NCI-H2227 (cell line): ENCODE measurements around the gene SPACA1.
"Not testable (repeated sequence)": the region's sequence is repeated elsewhere in the genome, so short reads cannot be mapped to it uniquely, and the experiment has no call there.

Experiments used
- DNase-seq: peaks from one replicate; lab custom pipeline; 2025; ENCODE audit not compliant: unreplicated experiment; lab: John Stamatoyannopoulos, UW

The SPACA1 gene, protein sequence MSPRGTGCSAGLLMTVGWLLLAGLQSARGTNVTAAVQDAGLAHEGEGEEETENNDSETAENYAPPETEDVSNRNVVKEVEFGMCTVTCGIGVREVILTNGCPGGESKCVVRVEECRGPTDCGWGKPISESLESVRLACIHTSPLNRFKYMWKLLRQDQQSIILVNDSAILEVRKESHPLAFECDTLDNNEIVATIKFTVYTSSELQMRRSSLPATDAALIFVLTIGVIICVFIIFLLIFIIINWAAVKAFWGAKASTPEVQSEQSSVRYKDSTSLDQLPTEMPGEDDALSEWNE

DNA sequence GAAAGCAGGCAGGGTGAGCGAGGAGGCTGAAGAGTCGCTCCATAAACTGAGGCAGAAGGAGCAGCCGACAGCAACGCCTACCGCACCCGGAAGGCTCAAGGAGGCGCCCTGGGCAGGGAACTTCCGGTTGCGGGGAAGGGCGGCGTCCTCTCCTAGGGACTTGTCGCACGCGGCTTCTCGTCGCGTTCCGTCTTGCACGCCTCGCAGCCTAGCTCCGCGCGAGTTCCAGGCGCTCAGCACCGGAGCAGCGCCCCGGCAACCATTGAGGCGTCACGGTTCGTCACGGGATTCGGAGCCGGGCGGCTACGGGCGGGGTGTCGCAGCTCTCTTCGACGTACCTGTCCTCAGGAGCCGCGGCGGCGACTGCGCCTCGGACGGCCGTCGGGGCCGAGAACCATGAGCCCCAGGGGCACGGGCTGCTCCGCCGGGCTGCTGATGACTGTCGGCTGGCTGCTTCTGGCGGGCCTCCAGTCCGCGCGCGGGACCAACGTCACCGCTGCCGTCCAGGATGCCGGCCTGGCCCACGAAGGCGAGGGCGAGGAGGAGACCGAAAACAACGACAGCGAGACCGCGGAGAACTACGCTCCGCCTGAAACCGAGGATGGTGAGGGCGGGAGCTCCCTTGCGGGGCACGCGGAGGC is at the start of gene SPACA1:
SPACA1 (plus strand) TSS at position 332 of the 641 bp plus-strand sequence; CDS start at position 397, 65 bp downstream.
- no peak for DNase-seq

DNA sequence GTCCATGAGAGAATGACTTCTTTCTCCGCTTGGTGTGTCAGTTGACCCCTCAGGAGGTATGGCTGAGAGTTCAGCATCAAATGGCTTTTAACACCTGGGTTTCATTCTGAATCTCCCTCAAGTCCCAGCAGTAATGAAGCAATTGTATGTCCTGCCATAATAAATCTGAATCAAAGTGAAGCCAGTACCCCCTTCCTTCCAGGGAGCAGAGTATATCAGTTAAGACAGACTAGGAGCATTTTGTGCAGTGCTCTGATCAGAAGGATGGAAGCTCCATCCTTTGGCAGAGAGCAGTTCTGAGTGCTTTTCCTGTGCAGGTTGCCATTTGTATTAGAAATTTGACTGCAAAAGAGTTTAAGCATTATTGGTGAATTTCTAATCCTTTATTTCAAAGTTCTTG is 46.9 kb upstream of the SPACA1 start:
- DNase-seq = no peak

DNA sequence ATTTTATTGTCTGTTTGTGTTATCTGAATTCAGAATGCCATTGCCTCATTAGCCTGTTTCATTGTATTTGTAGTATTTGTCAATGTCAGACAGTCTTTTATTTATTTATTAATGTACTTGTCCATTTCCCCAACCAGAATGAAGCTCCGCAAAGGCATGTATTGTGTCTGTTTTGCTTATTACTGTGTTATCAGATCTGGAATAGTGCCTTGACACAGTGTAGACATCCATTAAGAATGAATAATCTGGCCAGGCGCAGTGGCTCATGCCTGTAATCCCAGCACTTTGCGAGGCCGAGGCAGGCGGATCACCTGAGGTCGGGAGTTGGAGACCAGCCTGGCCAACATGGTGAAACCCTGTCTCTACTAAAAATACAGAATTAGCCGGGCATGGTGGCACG is 46.4 kb upstream of the SPACA1 start:
- DNase-seq = not testable (repeated sequence)

DNA sequence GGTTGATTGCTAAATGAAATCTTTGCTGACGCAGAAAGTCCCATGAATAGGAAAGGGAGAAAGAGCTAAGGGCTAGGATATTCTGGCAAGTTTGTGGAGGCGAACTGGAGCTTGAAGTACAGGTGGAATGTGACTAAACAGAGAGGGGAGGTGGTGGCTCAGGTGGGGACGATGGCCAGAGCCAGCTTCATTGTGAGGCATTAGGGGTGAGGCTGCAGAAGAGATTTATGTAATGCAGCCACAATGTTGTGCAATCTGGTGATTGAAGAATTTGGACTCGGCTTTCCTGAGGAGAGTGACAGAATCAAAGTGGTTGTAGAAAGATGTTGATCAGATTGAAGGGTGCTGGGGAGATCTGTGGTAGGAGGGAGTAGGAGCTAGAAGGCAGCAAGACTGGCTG is 42.9 kb upstream of the SPACA1 start:
- no peak for DNase-seq

DNA sequence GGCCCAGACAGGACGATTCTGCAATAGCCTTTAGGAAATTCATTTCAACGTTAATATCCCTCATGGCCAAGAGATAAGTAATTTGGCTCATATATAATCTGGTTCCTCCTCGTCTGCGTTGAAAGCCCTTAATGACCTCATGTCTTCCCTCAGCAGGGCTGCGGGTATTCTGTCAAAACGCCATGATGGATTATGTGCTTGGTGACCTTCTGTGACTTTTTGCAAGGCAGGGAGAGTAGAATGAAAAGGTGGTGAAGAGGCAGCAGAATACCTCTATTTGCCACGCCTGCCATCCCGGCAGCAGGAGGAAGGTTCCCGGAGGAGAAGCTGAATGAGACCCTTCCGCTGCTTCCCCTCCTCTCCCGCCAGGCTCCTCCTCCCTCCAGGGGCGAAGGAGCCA is 41.1 kb upstream of the SPACA1 start:
- DNase-seq = peak; percentile 77

DNA sequence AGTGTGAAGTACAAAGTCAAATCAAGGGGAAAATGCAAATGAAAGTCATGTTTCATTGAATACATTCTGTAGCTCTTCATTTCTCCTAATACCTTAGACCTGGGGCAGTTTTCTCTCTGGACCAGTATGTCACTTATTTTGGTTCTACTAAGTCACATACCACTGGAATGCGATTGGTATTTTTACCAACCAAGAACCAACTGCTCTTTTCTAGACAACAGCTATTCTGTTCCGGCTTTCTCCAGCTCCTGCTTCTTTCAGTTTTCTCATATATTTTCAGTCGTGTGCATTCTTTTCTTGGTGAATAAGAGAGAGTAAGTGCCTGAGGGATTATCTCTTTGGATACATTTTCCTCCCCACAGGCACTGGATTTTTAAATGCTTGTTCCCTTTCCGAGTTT is 39.2 kb upstream of the SPACA1 start:
- DNase-seq = no peak

DNA sequence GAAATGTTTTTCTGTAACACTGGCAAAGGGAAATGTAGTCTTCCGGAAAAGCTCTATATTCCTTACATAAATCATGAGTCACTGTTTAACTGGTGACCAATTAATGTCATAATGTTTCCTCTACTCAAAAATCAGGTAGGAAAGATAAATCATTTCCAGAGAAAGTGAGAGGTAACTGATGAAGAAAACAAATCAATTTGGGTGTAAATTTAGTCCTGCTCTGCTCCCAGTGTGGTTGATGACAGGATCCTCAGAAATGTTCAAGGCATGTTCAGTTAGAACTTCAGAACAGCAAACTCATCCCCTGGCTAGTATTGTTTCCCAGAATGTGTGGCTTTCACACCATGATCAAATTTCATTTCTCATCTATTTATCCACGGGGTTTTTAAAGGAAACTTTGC is 38.8 kb upstream of the SPACA1 start:
- DNase-seq = no peak

DNA sequence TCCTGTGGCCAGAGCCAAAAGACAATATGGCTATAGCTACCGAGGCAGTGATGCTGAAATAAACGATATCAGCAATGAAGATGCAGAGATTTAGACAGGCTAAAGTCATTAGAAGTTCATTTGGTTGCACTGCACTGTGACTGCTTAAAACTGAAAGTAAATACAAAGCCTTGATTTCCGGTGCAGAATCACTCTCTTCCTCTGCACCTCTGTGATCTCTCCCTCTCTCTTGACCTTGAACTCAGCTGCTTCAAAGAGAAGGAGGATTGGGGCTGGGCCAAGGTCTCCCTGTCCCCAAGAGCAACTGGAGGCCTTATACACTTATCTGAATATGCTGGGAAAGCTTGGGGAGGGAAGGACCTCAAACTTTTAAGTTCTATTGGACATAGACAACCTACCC is 34.6 kb upstream of the SPACA1 start:
- DNase-seq = no peak

DNA sequence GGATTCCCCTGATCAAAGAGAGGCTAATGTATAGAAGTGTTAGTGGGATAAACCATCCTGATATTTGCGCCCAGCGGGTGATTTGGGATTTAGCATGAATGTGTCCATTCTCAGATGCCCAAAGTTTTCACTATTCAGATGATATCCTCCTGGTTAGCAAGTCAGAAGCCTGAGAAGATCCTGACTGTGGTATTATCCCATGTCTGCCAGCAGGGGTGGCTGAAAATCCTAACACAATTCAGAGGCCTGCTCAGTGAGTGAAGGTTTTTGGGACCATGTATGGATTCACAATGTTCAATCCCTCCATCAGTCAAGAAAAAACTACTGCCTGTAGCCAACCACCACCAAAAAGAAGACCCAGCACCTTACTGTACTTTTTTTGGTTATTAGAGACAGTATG is 34.1 kb upstream of the SPACA1 start:
- DNase-seq = no peak

DNA sequence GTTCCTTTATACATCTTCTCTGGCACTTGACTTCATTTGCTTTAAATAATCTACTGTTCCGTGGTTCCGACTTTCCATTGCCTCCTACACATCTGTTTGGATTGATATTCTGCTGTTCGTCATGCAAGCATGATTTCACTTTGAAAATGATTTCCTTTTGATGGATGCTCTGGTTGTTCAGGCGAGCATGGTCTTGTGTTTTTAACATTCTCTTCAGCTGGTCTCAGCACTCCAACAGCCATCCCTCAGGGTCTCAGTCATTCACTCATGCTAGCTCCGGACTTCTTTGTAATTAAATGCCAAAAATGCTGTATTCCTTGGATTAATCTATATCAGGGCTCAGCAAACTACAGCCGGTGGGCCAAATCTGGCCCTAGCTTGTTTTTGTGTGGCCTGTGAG is 27.2 kb upstream of the SPACA1 start:
- no peak for DNase-seq

DNA sequence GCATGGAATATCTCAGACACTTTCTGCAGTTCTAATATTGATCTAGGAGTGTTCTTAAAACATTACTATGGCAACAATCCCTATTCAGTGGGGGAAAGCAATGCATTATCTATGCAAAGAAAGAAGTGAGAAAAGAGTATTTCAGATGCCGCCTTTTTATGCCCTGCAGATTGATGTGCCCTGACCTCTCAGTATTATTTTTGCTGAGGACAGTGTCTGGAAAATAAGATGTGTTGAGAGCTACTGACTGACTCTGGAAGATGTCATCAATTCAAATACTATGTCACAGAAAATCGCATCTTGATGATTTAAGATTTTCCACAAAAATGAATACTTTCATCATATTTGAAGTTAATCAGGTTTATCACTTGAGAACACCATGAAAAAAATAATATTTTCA is 22.9 kb upstream of the SPACA1 start:
- DNase-seq = no peak

DNA sequence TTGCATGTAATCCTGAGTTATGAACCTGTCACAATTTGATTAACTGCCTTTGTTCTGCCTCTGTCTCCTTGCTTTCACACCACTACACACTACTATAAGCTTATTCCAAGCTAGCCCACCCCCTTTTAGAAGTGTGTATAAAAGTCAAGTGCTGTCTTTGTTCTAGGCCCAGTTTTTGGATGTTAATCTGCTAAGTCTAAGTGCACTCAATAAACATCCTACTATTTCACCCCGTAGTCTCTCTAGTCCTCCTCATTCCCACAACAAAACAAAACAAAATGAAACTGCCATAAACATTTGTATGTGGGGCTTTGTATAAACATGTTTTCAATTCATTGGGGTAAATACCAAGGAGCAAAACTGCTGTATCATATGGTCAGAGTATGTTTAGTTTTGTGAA is 16.1 kb upstream of the SPACA1 start:
- no peak for DNase-seq

DNA sequence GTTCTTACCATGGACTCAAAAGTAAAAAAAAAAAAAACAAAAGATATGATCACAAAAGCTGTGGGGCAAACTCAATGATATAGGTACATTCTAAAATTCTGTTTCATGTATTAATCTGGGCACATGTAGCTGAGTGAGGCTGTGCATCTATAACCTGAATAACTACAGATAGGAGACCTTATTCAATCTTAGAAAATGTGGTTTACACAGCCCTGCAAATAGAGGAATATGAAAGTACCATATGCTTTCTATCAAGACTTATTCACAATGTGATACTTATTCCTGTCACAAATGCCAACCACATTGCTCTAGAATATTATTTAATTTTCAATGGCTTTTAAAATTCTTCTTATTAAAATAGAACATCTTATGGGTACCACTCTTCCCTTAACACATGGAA is 3.1 kb upstream of the SPACA1 start:
- no peak for DNase-seq

DNA sequence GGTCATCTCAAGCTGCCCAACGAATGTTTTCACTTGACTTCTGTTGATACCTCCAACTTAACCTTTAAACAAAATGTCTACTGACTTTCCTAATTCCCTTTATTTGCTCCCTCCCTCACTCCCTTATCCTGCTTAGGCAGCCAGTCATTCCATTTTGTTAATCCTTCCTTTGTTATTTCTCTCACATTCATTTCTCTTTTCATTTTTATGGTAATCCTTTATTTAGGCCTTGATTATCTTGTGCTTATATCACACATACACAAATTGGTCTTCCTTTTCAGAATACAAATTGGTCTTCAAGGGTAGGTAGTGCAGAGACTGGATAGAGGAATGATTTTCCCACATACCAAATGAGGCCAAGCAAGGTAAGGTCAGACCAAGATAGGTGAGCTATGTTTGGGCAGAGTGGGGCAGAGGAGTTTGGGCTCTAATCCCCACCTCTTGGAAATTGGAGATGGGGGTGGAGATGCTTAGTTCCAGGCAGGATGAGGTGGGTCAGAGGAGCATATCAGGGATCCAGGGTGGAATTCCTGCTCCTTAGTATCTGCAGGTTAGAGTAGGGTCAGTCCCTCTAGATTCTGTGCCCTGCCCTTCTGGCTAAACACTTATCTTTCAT is 2.0 kb upstream of the SPACA1 start:
- no peak for DNase-seq

DNA sequence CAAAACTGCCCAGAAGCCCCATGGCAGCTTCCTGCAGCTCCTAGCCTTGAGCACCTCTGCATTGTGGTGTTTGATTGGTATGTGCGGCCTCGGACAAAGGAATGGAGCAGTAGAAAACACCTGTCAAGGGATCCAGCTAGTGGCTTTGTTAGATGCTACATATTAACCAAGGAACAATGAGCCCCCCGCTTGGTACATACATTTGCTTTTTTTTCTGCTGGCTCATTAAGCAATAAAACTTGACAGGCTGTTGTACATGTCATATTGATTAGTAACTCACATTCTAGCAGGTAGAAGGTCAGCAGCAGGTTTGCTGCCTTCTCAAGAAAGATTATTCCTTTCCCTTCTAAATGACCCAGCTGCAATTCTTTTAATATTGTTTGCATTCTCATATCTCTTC is 937 bp downstream of the SPACA1 start:
- no peak for DNase-seq

DNA sequence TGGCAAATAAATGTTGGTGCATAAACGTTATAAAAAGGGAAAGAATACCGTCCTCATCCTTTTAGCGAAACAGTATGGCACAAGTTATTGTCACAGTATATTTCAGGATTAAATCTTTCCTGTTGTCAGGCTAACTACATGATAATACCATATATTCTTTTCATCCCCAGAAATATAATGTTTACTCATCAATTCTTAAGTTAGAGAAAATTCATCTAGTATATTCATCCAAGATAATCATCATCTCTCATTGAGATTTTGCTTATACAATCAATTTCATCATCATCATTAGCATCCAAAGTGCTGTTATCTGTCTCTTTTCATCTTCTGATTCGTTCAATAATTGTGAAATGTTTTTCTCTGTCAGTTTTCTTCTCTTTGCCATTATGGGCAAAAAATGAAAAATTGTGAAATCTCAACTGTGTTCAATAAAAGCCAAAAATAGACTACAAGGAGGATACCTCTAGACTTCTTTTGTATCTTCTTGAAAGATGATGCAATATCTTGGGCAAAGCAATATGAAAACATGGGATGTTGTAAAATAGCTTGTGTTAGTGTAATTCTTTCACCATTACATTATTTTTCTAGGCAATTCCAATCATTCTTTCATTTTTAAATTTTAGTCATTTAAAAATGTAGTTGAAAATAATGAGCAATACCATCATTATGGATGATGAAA is 2.6 kb downstream of the SPACA1 start:
- DNase-seq = no peak

DNA sequence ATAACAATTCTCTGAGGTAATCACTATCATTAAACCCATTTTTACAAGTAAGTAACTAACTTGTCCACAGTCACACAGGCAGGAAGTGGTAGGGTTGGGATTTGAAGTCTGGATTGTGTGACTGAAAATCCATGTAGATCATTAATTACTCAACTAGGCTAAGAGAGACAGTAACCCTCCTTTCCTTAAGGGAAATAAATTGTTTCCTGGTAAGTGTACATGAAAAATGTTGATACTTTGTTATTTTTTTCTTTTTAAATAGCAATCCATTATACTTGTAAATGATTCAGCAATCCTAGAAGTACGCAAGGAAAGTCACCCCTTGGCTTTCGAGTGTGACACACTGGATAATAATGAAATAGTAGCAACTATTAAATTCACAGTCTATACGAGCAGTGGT is 11.6 kb downstream of the SPACA1 start:
- DNase-seq = no peak

DNA sequence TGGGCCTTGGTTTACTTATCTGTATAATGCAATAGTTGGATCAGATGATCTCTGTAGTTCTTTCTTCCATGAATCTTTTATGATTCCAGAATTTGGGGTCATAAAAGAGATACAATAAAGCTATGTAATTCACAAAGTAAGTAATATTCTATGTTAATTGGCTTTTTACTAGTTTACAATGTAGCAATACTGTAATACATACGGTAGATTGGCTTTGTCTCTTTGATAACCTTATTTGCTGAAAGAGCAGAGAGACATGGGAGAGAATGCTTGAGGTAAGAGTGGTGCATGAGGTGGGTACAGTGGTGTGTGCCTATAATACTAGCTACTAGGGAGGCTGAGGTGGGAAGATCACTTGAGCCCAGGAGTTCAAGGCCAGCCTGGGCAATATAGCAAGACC is 14.7 kb downstream of the SPACA1 start:
- no peak for DNase-seq

DNA sequence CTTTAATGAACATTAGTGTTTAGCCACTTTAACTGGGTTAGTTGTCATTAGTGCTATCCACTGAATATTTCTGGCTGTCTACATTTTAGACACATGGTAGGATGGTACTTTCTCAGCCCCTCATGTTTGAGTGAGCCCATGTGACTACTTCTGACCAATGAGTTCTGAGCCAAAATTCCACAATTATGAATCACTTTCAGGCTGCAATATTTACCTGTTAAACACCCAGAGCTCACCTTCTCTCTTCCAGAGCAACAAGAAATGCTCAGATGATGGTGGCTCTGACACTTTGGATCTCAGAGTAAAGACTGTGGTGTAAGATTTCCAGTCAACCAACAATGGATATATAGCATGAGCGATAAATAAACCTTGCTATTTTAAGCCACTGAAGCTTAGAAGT is 24.8 kb downstream of the SPACA1 start:
- no peak for DNase-seq

DNA sequence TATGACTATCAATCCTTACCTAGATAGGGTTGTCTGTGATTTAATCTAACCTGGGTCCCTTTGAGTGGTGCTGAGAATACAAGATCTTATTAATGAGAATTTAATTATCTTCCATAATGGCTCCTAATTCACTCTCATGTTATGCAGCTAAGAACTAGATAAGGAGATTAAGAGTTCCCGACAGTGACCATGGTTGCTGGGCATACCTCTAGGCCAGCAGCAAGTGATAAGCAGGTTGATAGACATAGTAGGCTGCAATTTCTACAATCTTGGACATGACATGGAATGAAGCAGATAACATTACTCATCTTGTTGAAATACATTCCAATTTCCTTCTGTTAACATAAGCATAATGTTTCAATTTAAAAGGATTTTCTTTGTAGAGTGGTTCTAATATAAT is 27.1 kb downstream of the SPACA1 start:
- no peak for DNase-seq

DNA sequence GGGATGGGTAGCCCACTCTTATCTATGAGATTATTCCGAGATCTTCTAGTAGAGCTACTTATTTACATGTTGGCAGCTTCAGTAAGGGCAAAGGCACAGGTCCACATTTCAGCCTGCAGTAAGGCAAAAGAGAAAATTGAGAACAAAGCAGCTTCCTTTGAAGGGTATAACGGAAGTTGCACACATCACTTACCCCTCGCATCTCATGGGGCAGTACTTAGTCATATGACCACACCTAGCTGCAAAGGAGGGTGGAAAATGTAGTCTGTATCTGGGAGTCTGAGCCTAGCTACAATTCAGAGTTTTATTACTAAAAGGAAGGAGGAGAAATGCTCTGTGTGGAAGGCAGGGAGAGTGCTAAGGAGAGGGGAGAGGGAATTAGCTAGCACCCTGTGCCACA is 29.7 kb downstream of the SPACA1 start:
- no peak for DNase-seq

DNA sequence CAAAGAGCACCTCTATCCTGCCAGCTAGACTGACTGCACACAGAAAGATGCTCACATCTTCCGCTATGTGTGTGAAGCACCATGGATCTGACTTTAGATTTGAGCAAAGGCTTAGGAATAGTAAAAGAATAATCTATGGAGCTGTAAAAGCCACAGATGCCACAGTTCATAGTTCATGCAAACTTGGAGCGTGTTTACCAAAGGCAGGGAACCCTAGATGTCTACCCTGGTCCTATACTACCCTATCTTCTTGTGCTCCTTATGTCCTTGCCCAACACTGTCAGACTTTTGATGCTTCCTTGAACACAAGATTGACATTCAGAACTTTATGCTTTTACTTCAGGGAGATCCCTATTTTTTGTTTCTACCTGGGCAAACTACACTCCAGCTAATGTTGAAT is 39.2 kb downstream of the SPACA1 start:
- DNase-seq = no peak
